SK-N-SH (cell line): ENCODE data around the gene SPEG. TPM values are rescaled to one million over a fixed set of nuclear protein-coding genes. Genes with fewer than 3 reads are reported as not detected.
A peak's percentile ranks its signal among the peaks of the same experiment; 100 is the strongest.

Experiments used
- CTCF ChIA-PET: fragments of 300-600, 350-600 bp; formaldehyde crosslinking; extraction: SDS; loops from one replicate; lab custom pipeline; 2021; lab: Yijun Ruan, JAX
- POLR2A ChIA-PET: fragments of 350-600 bp; sonication (Branson Sonifier 250); formaldehyde crosslinking; extraction: SDS; loops from one replicate; lab custom pipeline; 2020; ENCODE audit warnings: antibody characterized with exemption, inconsistent platforms; lab: Yijun Ruan, JAX
- DNase-seq: peaks from one replicate; pipeline ENCODE4 v3.0.0; 2012
- H2AFZ ChIP-seq: fragments of 200-600 bp; sonication (generic); 2 replicates; pipeline ENCODE4 v1.8.1; 2016; ENCODE audit warnings: antibody characterized with exemption, mild to moderate bottlenecking, low read depth
- H3F3A ChIP-seq: fragments of 200-600 bp; sonication (generic); replicated peaks from 2 replicates; pipeline ENCODE3; 2016; ENCODE audit warnings: antibody characterized with exemption, mild to moderate bottlenecking; ENCODE audit not compliant: insufficient read depth
- H3K27ac ChIP-seq, 2 experiments: fragments of 200-500 bp in 1 of 2; fragments of 200-600 bp in 1 of 2; sonication (Bioruptor generic) in 1 of 2; sonication (generic), shearing (Covaris generic) in 1 of 2; 2 replicates each; pipeline versions ENCODE4 v1.5.1 to v1.6.1; 2014 to 2016; ENCODE audit warnings: low read depth in 2 of 2, inconsistent platforms in 1 of 2, low read length in 1 of 2, mild to moderate bottlenecking in 1 of 2, mixed read lengths in 1 of 2
- H3K27me3 ChIP-seq: fragments of 200-600 bp; sonication (generic), shearing (Covaris generic); 2 replicates; pipeline ENCODE4 v1.6.1; 2016; ENCODE audit warnings: mixed run types; ENCODE audit not compliant: insufficient read depth
- H3K36me3 ChIP-seq, 2 experiments: fragments of 200-500 bp in 1 of 2; fragments of 200-600 bp in 1 of 2; sonication (Bioruptor generic) in 1 of 2; sonication (generic) in 1 of 2; replicated peaks in 1 of 2; 2 replicates each; pipeline versions ENCODE3 to v1.5.1; 2014 to 2016; ENCODE audit warnings: low read length in 1 of 2, mild to moderate bottlenecking in 1 of 2; ENCODE audit not compliant: insufficient read depth in 2 of 2, control insufficient read depth in 1 of 2
- H3K4me1 ChIP-seq, 2 experiments: fragments of 200-500 bp in 1 of 2; fragments of 200-600 bp in 1 of 2; sonication (Bioruptor generic) in 1 of 2; sonication (generic), shearing (Covaris generic) in 1 of 2; 2 replicates each; pipeline versions ENCODE4 v1.5.1 to v1.6.1; 2014 to 2016; ENCODE audit warnings: low read depth in 1 of 2, low read length in 1 of 2, mixed run types in 1 of 2; ENCODE audit not compliant: insufficient read depth in 2 of 2, control insufficient read depth in 1 of 2
- H3K4me2 ChIP-seq: fragments of 200-600 bp; sonication (generic), shearing (Covaris generic); 2 replicates; pipeline ENCODE4 v1.6.1; 2017; ENCODE audit warnings: mixed run types
- H3K4me3 ChIP-seq, 2 experiments: fragments of 200-500 bp in 1 of 2; fragments of 200-600 bp in 1 of 2; sonication (Bioruptor generic) in 1 of 2; sonication (generic), shearing (Covaris generic) in 1 of 2; 2 replicates each; pipeline versions ENCODE4 v1.5.1 to v1.8.1; 2014 to 2016; ENCODE audit warnings: low read depth in 2 of 2, inconsistent platforms in 1 of 2, low read length in 1 of 2, mild to moderate bottlenecking in 1 of 2, mixed read lengths in 1 of 2, moderate library complexity in 1 of 2
- H3K79me2 ChIP-seq: fragments of 200-600 bp; sonication (generic); 2 replicates; pipeline ENCODE4 v1.8.1; 2017; ENCODE audit warnings: mild to moderate bottlenecking; ENCODE audit not compliant: insufficient read depth
- H3K9ac ChIP-seq: fragments of 200-600 bp; sonication (generic); 2 replicates; pipeline ENCODE4 v1.6.1; 2017; ENCODE audit warnings: mixed run types
- H3K9me2 ChIP-seq: fragments of 200-600 bp; sonication (generic); 2 replicates; pipeline ENCODE4 v1.6.1; 2017; ENCODE audit warnings: mixed run types
- H3K9me3 ChIP-seq: fragments of 200-600 bp; sonication (generic); 2 replicates; pipeline ENCODE4 v1.6.1; 2017; ENCODE audit warnings: mixed run types, mild to moderate bottlenecking, moderate library complexity
- H4K20me1 ChIP-seq: fragments of 200-600 bp; sonication (generic); 2 replicates; pipeline ENCODE4 v1.6.1; 2017; ENCODE audit warnings: mild to moderate bottlenecking, mixed run types; ENCODE audit not compliant: insufficient read depth
- CTCF ChIP-seq: fragments of 200-600 bp; sonication (generic); IDR thresholded peaks from 2 replicates; pipeline ENCODE4 v1.6.1; 2017; ENCODE audit warnings: antibody characterized with exemption, mild to moderate bottlenecking, moderate library complexity
- EP300 ChIP-seq, 2 experiments: IDR thresholded peaks; 2 replicates each; pipeline versions ENCODE4 v1.4.0 to v1.6.1; 2012; ENCODE audit warnings: borderline replicate concordance in 1 of 2, low read depth in 1 of 2, low read length in 1 of 2
- FOXM1 ChIP-seq: IDR thresholded peaks from 2 replicates; pipeline ENCODE4 v1.4.0; 2012; ENCODE audit warnings: low read depth, mild to moderate bottlenecking
- GATA2 ChIP-seq: sonication (generic); formaldehyde crosslinking; IDR thresholded peaks from 2 replicates; pipeline ENCODE4 v1.5.0; 2020; ENCODE audit warnings: mild to moderate bottlenecking, missing genetic modification reagents
- NRF1 ChIP-seq: IDR thresholded peaks from 2 replicates; pipeline ENCODE4 v1.6.1; 2012; ENCODE audit warnings: low read depth, mild to moderate bottlenecking, low read length
- PBX3 ChIP-seq: IDR thresholded peaks from 2 replicates; pipeline ENCODE4; 2012
- RAD21 ChIP-seq: IDR thresholded peaks from 2 replicates; pipeline ENCODE4 v1.6.1; 2012; ENCODE audit warnings: mild to moderate bottlenecking, low read length
- RXRA ChIP-seq: IDR thresholded peaks from 2 replicates; pipeline ENCODE4 v1.4.0; 2012; ENCODE audit warnings: low read depth, mild to moderate bottlenecking, borderline replicate concordance
- TAF1 ChIP-seq: IDR thresholded peaks from 2 replicates; pipeline ENCODE4 v1.6.1; 2012; ENCODE audit warnings: low read depth, mild to moderate bottlenecking, low read length, moderate library complexity, borderline replicate concordance
- WGBS: methylation state at CpG from one replicate; pipeline ENCODE4 v1.1.6; 2017; ENCODE audit warnings: low lambda C conversion rate; 5-methylcytosine and 5-hydroxymethylcytosine counted together
- polyA plus RNA-seq, 3 experiments: library from polyadenylated mRNA; depleted of rRNA; stranded (reverse); fragments of >200 nt; gene quantifications; 2 replicates each; pipeline ENCODE4 v1.2.3, GENCODE V29; 2012

The SPEG gene
- polyA plus RNA-seq, 1 of the 3 experiments (the other 2 are of a cell fraction), result 107 TPM

GRCh38 chr2:219509780-219510511 lies 75.3 kb downstream of the SPEG start (continued):
- TF ChIP-seq PBX3, result no peak
- TF ChIP-seq RXRA, result no peak
- TF ChIP-seq EP300 (IDR thresholded peaks at IDR 0.05; ENCODE audit: borderline replicate concordance in 1 of 2, low read depth in 1 of 2, low read length in 1 of 2), result peak in 1 of 2 experiments; percentile 13; a peak in 1 of 4 replicates
- TF ChIP-seq, all 33 proteins: peak for 7

GRCh38 chr2:219510512-219511135 lies 76.0 kb downstream of the SPEG start:
- peak overlapping the region; percentile 70; the same call in 1 of the 2 replicates for H3K4me2 ChIP-seq
- H3K4me1 ChIP-seq, result peaks cover 3 to 99% of the 10 kb centered on the region in 2 experiments; a peak in 2 of 4 replicates
- ChIA-PET POLR2A (interaction anchor here (0.8 to 13.5 kb wide), 11 partner anchors 9 to 106 kb away, joined by 3 to 210 read pairs (median 8); partner anchors contain the start of genes GMPPA and OBSL1), CTCF (interaction anchor here (0.6 to 62.1 kb wide), 10 partner anchors 4 to 752 kb away, joined by 3 to 2824 read pairs (median 7); partner anchors contain the start of genes ASIC4, CHPF, GMPPA and TMEM198)
- peaks cover 26% of the 10 kb centered on the region for H3K27me3 ChIP-seq
- H2AFZ ChIP-seq, result no peak overlapping the region
- H3K9ac ChIP-seq, result no peak overlapping the region
- no peak for DNase-seq
- peak overlapping the region in 1 of 2 experiments; percentile 96; a peak in 2 of 4 replicates for H3K27ac ChIP-seq
- H3K4me3 ChIP-seq, result peak overlapping the region in 1 of 2 experiments; percentile 46; a peak in 1 of 4 replicates
- WGBS, result 66% methylated on average over 19 of the region's 22 CpGs
- H3K9me3 ChIP-seq, result no peaks in the 10 kb centered on the region
- peaks cover 0 to 9% of the 10 kb centered on the region in 2 experiments for H3K36me3 ChIP-seq
- no peak for TF ChIP-seq RAD21
- no peak for TF ChIP-seq CTCF
- TF ChIP-seq, all 33 proteins: peak for 0
- H3K79me2 ChIP-seq, result no peaks in the 10 kb centered on the region
- no peaks in the 10 kb centered on the region for H3F3A ChIP-seq
- no peaks in the 10 kb centered on the region for H4K20me1 ChIP-seq
- H3K9me2 ChIP-seq, result no peaks in the 10 kb centered on the region

DNA sequence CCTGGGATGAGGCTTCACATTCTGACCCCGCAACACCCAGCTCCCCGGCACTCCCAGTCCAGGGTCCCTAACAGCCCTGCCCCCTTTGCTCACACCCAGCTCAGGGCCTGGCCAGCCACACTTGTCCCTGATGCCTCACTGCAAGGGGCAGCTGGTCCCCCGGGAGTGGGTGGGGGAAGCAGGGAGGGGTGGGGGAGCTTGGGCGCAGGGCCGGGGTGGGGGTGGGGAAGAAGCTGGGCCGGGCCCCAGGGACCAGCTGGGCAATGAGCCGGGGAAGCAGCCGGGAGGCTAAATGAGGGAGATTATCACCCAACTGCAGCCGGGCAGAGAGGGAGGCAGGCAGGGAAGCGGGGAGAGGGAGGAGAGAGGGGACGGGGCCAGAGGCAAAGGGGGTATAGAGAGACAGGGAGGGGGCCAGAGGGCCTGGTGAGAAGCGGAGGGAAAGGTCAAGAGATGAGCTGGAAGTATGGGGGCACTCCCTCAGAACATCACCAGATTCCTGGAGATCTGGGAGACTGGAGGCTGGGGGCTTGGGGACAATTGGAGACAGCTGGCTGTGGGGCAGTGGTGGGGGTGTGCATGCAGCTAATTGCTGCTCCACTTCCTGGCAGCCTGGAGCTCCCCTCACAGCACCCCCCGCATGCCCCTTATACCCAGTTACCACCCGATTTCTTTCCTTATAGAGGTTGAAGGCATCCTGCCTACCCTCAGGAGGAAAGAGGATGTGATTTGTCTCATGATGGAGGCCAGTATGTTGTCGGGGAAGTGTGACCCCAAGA lies 77.1 kb downstream of the SPEG start:
- Histone ChIP-seq H3K4me3 (no peak overlapping the region), H2AFZ (no peak overlapping the region), H3K9me3 (no peaks in the 10 kb centered on the region), H3K79me2 (no peaks in the 10 kb centered on the region), H3K27ac (peak overlapping the region in 1 of 2 experiments; percentile 96; a peak in 2 of 4 replicates), H3K4me2 (no peak overlapping the region), H3K27me3 (peaks cover 26% of the 10 kb centered on the region), H3K9ac (no peak overlapping the region), H3K9me2 (no peaks in the 10 kb centered on the region), H3K4me1 (peaks cover 3 to 99% of the 10 kb centered on the region in 2 experiments; a peak in 2 of 4 replicates), H4K20me1 (no peaks in the 10 kb centered on the region), H3F3A (no peaks in the 10 kb centered on the region), H3K36me3 (peaks cover 0 to under 1% of the 10 kb centered on the region in 2 experiments)
- CTCF ChIA-PET, result interaction anchor here (0.6 to 62.1 kb wide), 8 partner anchors 3 to 352 kb away, joined by 3 to 2824 read pairs (median 4); partner anchors contain the start of genes ASIC4, CHPF, GMPPA and TMEM198
- DNase-seq, result peak; percentile 75
- POLR2A ChIA-PET, result interaction anchor here (0.9 to 13.5 kb wide), 7 partner anchors 9 to 52 kb away, joined by 3 to 210 read pairs (median 6); partner anchors contain the start of gene GMPPA
- WGBS, result 45% methylated on average over 15 of the region's 15 CpGs
- peak in 1 of 2 experiments; percentile 61; a peak in 2 of 4 replicates for TF ChIP-seq EP300 (IDR thresholded peaks at IDR 0.05; ENCODE audit: borderline replicate concordance in 1 of 2, low read depth in 1 of 2, low read length in 1 of 2)
- TF ChIP-seq GATA2 (CRISPR knock-in tag), result peak; percentile 49; the same call in 1 of the 2 replicates
- no peak for TF ChIP-seq TAF1
- TF ChIP-seq FOXM1, result no peak
- TF ChIP-seq NRF1, result no peak
